ENCODE results near the gene PRKACA.
A peak's percentile ranks its signal among the peaks of the same experiment; 100 is the strongest.

The PRKACA gene

DNA sequence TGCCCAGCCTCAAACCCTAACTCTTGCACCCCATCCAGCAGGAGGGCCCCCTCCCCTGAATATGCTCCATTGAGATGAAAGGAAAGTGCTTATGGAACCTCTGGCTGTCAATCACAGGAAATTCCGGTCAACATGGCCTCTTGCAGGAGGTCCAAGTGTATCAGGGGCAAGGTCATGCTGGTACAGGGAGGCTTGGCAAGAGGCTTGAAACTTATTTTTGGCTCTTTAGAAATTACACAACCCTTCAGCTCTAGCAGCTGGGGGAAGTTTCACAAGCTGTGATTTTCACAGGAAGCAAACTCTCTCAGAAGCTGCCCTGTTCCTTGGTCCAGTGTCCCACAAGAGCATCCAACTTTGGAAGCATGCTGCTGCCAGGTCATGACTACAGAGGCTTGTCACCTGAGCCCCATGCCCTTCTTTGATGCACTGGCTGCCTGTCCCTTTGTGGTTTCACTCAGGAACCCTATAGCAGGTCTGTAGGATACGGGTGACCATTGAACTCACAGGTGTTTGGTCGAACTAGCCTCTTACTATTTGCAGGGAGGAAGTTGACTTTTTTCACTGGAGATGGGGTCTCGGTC, 10.5 kb upstream of the PRKACA start:
- no peak overlapping the region for H2AFZ ChIP-seq (ENCODE audit: low read length, unreplicated experiment)
- no peaks in the 10 kb centered on the region for H3K4me1 ChIP-seq (ENCODE audit: control insufficient read depth, insufficient read depth, low read length, unreplicated experiment)
- no peaks in the 10 kb centered on the region for H3K36me3 ChIP-seq (ENCODE audit: insufficient read depth, low read length)
- no peak overlapping the region for H3K4me3 ChIP-seq (ENCODE audit: low read depth, low read length)
- H3K79me2 ChIP-seq (ENCODE audit: control insufficient read depth, insufficient read depth, low read length, unreplicated experiment): no peaks in the 10 kb centered on the region
- H3K27me3 ChIP-seq (ENCODE audit: insufficient read depth, low read length): no peaks in the 10 kb centered on the region
- H3K27ac ChIP-seq (ENCODE audit: low read depth, low read length): no peak overlapping the region

DNA sequence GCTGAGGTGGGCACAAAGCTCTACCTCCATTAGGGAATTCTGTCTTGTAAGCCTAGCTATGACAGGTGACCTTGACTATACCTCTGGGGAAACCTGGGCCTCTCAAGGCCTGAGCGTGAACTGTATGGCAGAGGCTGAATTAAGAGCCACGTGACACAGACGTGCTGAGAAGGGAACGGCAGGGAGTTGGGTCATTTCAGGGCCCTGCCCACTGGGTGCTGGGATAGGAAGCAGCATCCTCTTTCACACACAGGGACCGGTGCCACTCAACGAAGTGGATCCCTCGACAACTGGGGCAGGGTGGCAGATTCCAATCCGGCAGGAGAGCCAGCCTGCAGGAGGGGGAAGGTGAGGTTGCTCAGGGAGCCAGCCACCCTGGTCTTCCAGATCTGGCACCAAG, 9.6 kb upstream of the PRKACA start:
- no peak overlapping the region for H2AFZ ChIP-seq (ENCODE audit: low read length, unreplicated experiment)

DNA sequence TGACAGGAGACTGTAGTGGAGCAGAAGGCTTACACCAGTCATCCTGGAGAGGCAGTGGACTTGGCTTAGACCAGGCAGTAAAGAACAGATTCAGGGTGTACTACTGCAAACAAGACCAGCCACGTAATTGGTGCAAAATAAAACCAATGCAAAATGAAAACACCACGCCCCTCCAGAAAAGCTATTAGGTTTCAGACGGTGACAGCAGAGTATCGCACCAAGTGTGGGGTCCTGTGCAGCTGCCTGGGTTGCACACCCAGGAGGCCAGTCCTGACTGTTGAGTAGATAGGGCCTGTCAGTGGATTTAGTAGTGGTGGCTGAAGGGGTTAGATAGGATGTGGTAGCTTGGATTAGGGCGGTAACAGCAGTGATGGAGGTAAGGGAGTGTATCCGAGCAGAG, 5.4 kb upstream of the PRKACA start:
- Histone ChIP-seq H3K79me2 (ENCODE audit: control insufficient read depth, insufficient read depth, low read length, unreplicated experiment) (no peaks in the 10 kb centered on the region), H3K4me3 (ENCODE audit: low read depth, low read length) (no peak overlapping the region), H3K27me3 (ENCODE audit: insufficient read depth, low read length) (no peaks in the 10 kb centered on the region), H3K27ac (ENCODE audit: low read depth, low read length) (no peak overlapping the region), H2AFZ (ENCODE audit: low read length, unreplicated experiment) (no peak overlapping the region), H3K4me1 (ENCODE audit: control insufficient read depth, insufficient read depth, low read length, unreplicated experiment) (peaks cover 12% of the 10 kb centered on the region), H3K36me3 (ENCODE audit: insufficient read depth, low read length) (no peaks in the 10 kb centered on the region)

More for the DNA sequence above, 9.6 kb upstream of the PRKACA start:
- H3K4me1 ChIP-seq (ENCODE audit: control insufficient read depth, insufficient read depth, low read length, unreplicated experiment): no peaks in the 10 kb centered on the region
- no peak overlapping the region for H3K27ac ChIP-seq (ENCODE audit: low read depth, low read length)
- no peaks in the 10 kb centered on the region for H3K27me3 ChIP-seq (ENCODE audit: insufficient read depth, low read length)
- no peaks in the 10 kb centered on the region for H3K36me3 ChIP-seq (ENCODE audit: insufficient read depth, low read length)
- H3K4me3 ChIP-seq (ENCODE audit: low read depth, low read length): no peak overlapping the region
- H3K79me2 ChIP-seq (ENCODE audit: control insufficient read depth, insufficient read depth, low read length, unreplicated experiment): no peaks in the 10 kb centered on the region

DNA sequence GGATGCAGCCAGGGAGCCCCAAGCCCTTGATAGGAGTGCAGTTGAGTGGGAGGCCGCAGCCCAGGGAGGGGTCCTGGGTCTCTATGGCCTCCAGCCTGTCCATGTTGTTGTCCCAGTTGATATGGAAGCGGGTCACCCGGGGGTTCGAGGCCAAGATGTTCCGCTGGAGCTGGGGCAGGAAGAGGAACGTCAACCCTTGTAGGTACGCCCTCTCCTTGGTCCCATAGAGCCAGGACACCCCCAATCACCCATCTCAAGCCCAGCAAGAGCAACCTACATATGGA, 2.9 kb upstream of the PRKACA start:
- H3K27ac ChIP-seq (ENCODE audit: low read depth, low read length): no peak overlapping the region
- no peaks in the 10 kb centered on the region for H3K27me3 ChIP-seq (ENCODE audit: insufficient read depth, low read length)
- peaks cover 17% of the 10 kb centered on the region for H3K4me1 ChIP-seq (ENCODE audit: control insufficient read depth, insufficient read depth, low read length, unreplicated experiment)
- no peak overlapping the region for H2AFZ ChIP-seq (ENCODE audit: low read length, unreplicated experiment)
- H3K36me3 ChIP-seq (ENCODE audit: insufficient read depth, low read length): no peaks in the 10 kb centered on the region
- H3K4me3 ChIP-seq (ENCODE audit: low read depth, low read length): no peak overlapping the region
- peaks cover 20% of the 10 kb centered on the region for H3K79me2 ChIP-seq (ENCODE audit: control insufficient read depth, insufficient read depth, low read length, unreplicated experiment)

DNA sequence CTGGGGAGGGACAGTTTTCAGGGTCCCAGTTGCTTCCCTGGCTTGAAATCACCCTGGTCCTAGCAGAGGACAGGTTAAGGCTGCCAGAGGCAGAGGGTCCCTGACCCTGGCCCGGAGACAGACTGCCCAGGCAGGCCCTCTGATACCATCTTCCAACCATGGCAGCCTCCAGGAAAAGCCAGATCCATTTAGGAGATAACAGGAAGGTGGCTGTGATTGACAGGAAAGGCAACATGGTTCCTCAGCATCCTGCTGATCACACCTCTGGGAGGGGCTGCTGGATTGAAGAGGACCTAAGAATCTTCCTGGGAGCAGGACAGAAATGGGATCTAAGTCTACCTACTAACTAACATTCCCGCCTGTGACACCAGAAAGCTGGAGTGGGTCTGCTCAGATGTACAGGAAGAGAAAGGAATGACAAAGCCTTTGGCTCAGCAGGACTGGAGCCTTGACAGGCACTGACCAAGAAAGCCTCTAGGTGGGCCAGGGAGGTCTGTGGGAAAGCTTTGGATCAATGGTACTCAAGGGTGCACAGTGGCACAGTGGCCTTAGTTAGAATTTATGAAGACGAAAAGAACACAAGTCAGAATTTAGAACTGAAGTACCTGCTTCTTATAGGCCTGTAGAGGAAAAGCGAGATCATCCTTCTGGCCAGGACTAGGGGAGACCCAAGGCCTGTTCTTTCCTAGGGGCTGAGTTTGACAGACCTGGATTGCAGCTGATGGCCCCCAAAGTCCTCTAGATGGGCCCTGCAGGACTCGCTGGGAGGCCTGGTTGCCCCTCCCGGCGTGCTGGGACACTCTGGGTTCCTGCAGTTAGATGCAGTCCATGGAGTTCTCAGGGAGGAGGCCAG, 2.3 kb upstream of the PRKACA start:
- Histone ChIP-seq H3K27ac (ENCODE audit: low read depth, low read length) (peak overlapping the region; percentile 89; the same call in 1 of the 2 replicates), H3K36me3 (ENCODE audit: insufficient read depth, low read length) (no peaks in the 10 kb centered on the region), H3K79me2 (ENCODE audit: control insufficient read depth, insufficient read depth, low read length, unreplicated experiment) (peaks cover 25% of the 10 kb centered on the region), H2AFZ (ENCODE audit: low read length, unreplicated experiment) (no peak overlapping the region), H3K4me1 (ENCODE audit: control insufficient read depth, insufficient read depth, low read length, unreplicated experiment) (peaks cover 17% of the 10 kb centered on the region), H3K27me3 (ENCODE audit: insufficient read depth, low read length) (no peaks in the 10 kb centered on the region), H3K4me3 (ENCODE audit: low read depth, low read length) (no peak overlapping the region)

DNA sequence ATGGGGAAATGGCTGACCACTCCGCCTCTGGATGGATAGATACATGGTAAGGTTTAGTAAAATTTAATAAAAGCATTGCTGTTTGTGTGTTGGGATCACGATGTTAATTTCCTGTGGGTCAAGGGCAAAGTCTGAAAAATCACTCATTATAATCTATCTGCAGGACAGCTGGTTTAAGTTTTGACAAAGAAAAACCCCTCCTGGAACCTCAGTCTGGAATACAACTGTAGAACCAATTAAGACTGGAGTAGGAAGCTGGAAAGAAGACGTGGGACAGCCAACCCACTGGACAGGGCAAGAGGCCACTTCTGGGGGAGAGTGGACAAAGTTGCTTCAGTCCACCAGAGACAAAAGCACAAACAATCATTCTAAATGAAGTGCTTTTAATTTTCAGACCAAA, 1.6 kb upstream of the PRKACA start:
- Histone ChIP-seq H3K27ac (ENCODE audit: low read depth, low read length) (peak overlapping the region; percentile 89), H3K79me2 (ENCODE audit: control insufficient read depth, insufficient read depth, low read length, unreplicated experiment) (peaks cover 31% of the 10 kb centered on the region), H3K4me1 (ENCODE audit: control insufficient read depth, insufficient read depth, low read length, unreplicated experiment) (peaks cover 17% of the 10 kb centered on the region), H3K27me3 (ENCODE audit: insufficient read depth, low read length) (no peaks in the 10 kb centered on the region), H2AFZ (ENCODE audit: low read length, unreplicated experiment) (no peak overlapping the region), H3K4me3 (ENCODE audit: low read depth, low read length) (peak overlapping the region; percentile 68), H3K36me3 (ENCODE audit: insufficient read depth, low read length) (no peaks in the 10 kb centered on the region)

DNA sequence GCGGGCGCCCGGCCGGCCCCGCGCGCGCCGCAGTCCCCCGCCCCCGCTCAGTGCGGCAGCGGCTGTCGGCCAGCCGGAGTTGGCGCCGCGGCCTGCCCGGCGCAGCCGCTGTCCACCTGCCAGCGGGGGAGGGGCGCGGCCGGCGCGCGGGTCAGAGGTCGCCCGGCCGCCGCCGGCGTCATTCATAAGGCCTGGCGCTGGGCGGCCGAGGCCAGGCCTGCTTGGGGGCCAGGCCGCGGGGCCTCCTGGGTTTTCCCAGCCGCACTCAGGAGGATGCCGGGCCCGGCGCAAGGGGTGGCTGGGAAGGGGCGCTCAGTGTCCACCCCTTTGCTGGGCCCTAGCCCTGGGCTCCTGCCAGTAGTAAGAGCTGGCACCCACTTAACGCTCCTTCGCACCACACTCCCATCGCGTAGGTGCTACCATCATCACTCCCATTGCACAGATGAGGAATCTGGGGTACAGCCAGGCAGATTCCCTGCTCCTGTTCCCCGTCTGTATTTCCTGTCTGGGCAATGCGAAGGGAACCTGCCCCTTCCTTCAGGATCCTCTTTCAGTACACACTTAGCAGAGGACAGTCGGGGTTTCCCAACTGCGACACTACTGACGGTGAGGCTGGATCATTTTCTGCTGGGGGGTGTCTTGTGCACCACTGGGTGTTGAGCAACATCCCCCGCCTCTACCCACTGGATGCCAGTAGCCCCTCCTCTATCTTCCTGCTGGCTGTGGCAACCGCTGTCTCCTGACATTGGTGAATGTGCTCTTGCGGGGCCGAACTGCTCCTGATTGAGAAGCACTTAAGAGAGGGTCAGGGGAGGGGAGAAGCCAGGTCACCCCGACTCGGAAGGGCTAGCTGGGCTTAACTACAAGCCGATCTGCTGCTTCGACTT, 846 bp upstream of the PRKACA start:
- Histone ChIP-seq H3K27me3 (ENCODE audit: insufficient read depth, low read length) (no peaks in the 10 kb centered on the region), H3K4me1 (ENCODE audit: control insufficient read depth, insufficient read depth, low read length, unreplicated experiment) (peaks cover 23% of the 10 kb centered on the region), H3K79me2 (ENCODE audit: control insufficient read depth, insufficient read depth, low read length, unreplicated experiment) (peaks cover 39% of the 10 kb centered on the region), H2AFZ (ENCODE audit: low read length, unreplicated experiment) (peak overlapping the region; percentile 4), H3K27ac (ENCODE audit: low read depth, low read length) (peak overlapping the region; percentile 89), H3K36me3 (ENCODE audit: insufficient read depth, low read length) (no peaks in the 10 kb centered on the region), H3K4me3 (ENCODE audit: low read depth, low read length) (peak overlapping the region; percentile 68)

DNA sequence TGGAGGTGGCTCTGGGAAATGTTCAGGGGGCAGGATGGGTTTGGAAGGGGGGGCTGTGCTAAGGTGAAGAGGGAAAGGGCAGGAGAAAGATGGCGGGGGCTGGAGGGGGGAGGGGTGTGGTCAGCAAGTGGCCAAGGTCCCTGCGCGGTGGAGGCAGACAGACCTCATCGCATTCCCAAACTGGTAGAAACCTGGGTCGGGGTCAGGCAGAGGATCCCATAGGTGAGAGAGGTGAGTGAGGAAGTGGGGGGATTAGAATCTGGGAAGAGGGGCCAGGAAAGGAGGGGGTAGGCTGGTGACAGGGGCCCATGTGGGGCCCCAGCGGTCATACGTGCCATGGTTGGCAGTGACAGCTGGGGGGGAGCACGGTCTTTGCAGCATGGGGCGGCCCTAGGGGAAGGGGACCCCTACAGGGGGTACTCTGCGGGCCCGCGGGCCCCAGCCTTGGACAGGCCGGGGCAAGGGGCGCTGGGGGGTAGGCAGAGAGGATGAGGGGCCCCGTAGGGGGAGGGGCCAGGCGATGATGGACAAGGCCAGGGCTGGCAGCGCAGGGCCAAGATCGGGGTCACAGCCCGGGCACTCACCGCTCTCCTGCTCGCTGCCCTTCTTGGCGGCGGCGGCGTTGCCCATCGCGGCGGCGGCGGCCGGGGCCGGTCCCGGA, 514 bp downstream of the PRKACA start:
- no peaks in the 10 kb centered on the region for H3K36me3 ChIP-seq (ENCODE audit: insufficient read depth, low read length)
- no peak overlapping the region for H2AFZ ChIP-seq (ENCODE audit: low read length, unreplicated experiment)
- H3K27ac ChIP-seq (ENCODE audit: low read depth, low read length): peak overlapping the region; percentile 48; the same call in 1 of the 2 replicates
- H3K4me3 ChIP-seq (ENCODE audit: low read depth, low read length): peak overlapping the region; percentile 96
- H3K27me3 ChIP-seq (ENCODE audit: insufficient read depth, low read length): no peaks in the 10 kb centered on the region
- peaks cover 36% of the 10 kb centered on the region for H3K4me1 ChIP-seq (ENCODE audit: control insufficient read depth, insufficient read depth, low read length, unreplicated experiment)
- H3K79me2 ChIP-seq (ENCODE audit: control insufficient read depth, insufficient read depth, low read length, unreplicated experiment): peaks cover 50% of the 10 kb centered on the region

DNA sequence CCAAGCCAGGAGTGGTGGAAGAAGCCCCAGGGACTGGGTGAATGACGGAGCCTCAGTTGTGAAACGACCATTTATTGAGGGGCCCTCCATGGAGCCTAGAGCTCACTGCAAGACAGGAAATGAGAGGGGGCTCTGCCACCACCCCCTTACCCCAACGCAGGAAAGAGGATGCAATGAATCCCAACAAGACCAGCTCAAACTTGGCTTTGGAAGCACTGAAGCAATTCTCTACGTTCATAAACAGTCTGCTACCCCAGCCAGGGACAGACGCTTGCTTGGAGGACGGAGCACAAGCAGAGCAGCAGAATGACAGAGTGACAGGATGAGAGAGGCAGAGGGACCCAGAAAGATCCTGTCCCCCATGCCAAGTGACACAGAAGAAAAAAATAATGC, 1.0 kb downstream of the PRKACA start:
- no peaks in the 10 kb centered on the region for H3K36me3 ChIP-seq (ENCODE audit: insufficient read depth, low read length)
- no peak overlapping the region for H2AFZ ChIP-seq (ENCODE audit: low read length, unreplicated experiment)
- H3K27me3 ChIP-seq (ENCODE audit: insufficient read depth, low read length): no peaks in the 10 kb centered on the region
- peaks cover 38% of the 10 kb centered on the region for H3K4me1 ChIP-seq (ENCODE audit: control insufficient read depth, insufficient read depth, low read length, unreplicated experiment)
- peak overlapping the region; percentile 96 for H3K4me3 ChIP-seq (ENCODE audit: low read depth, low read length)
- peaks cover 55% of the 10 kb centered on the region for H3K79me2 ChIP-seq (ENCODE audit: control insufficient read depth, insufficient read depth, low read length, unreplicated experiment)
- H3K27ac ChIP-seq (ENCODE audit: low read depth, low read length): peak overlapping the region; percentile 48; the same call in 1 of the 2 replicates

DNA sequence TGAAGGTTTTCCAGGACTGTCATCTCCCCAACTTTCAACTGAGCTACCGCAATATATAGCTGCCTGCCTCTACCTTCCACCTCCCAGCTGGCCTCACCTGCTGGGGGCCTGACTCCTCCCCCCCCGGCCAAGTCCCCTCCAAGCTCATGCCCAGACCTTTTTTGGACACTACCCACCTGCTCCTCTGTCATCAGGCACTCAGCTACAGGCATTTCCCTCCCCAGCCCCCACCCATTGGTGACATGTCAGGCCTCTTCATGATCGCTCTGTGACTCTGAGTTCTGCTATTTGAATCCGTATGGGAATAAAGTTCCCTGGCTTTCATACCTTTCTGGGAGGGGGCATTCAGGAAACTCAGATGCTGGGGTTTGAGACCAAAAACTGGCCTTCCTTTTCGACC, 1.8 kb downstream of the PRKACA start:
- Histone ChIP-seq H3K4me1 (ENCODE audit: control insufficient read depth, insufficient read depth, low read length, unreplicated experiment) (peaks cover 38% of the 10 kb centered on the region), H3K27me3 (ENCODE audit: insufficient read depth, low read length) (no peaks in the 10 kb centered on the region), H3K4me3 (ENCODE audit: low read depth, low read length) (peak overlapping the region; percentile 96), H3K36me3 (ENCODE audit: insufficient read depth, low read length) (no peaks in the 10 kb centered on the region), H3K79me2 (ENCODE audit: control insufficient read depth, insufficient read depth, low read length, unreplicated experiment) (peaks cover 60% of the 10 kb centered on the region), H3K27ac (ENCODE audit: low read depth, low read length) (peak overlapping the region; percentile 55), H2AFZ (ENCODE audit: low read length, unreplicated experiment) (no peak overlapping the region)

Data from ACC112 (cell line).